ENCODE results near the gene SPRYD4. TPM values are rescaled to one million over a fixed set of nuclear protein-coding genes. Genes with fewer than 3 reads are reported as not detected.
A peak's percentile ranks its signal among the peaks of the same experiment; 100 is the strongest.

The SPRYD4 gene
- total and polyA plus RNA-seq, 2 donors (not counting 1 experiment from before 2014, with no cell fraction given) = 3.7 to 7.4 TPM

GRCh38 chr12:56521209-56521589 is 52.8 kb downstream of the SPRYD4 start:
- H3K4me1 ChIP-seq (ENCODE audit: control insufficient read depth in 2 of 2, insufficient read depth in 2 of 2, low read length in 2 of 2) = peaks cover 12 to 20% of the 10 kb centered on the region in 2 donors
- H2AFZ ChIP-seq (ENCODE audit: insufficient read depth, low read depth, low read length, poor library complexity, severe bottlenecking) = peak overlapping the region; percentile 83
- H3K4me3 ChIP-seq (ENCODE audit: control extremely low read depth in 1 of 5, extremely low read depth in 1 of 5, insufficient read depth in 1 of 5, low read depth in 2 of 5, low read length in 4 of 5) = peak overlapping the region; percentile 41 to 48 (median 41)
- Mint-ChIP-seq H3K27ac (no peak overlapping the region), H3K9me3 (ENCODE audit: insufficient read depth) (no peaks in the 10 kb centered on the region), H3K4me3 (peak overlapping the region; percentile 85), H3K27me3 (peaks cover 4% of the 10 kb centered on the region), H3K4me1 (peaks cover 22% of the 10 kb centered on the region)
- peak overlapping the region; percentile 63 for H3K9ac ChIP-seq (ENCODE audit: low read length)
- no peak for TF ChIP-seq EZH2 (IDR thresholded peaks at IDR 0.05; ENCODE audit: borderline replicate concordance, insufficient read depth, low read depth, low read length, poor library complexity, severe bottlenecking)
- no peak for TF ChIP-seq CTCF (IDR thresholded peaks at IDR 0.05)
- no peaks in the 10 kb centered on the region for H3K27me3 ChIP-seq (replicated peaks in 1 of 4; ENCODE audit: control extremely low read depth in 1 of 4, control insufficient read depth in 3 of 4, insufficient read depth in 4 of 4, low read length in 3 of 4)
- H3K9me3 ChIP-seq (ENCODE audit: control extremely low read depth in 1 of 3, control insufficient read depth in 2 of 3, insufficient read depth in 1 of 3, low read length in 2 of 3) = no peaks in the 10 kb centered on the region
- 100% methylated on average over 1 of the region's 8 CpGs for WGBS (ENCODE audit: insufficient coverage)
- H3K79me2 ChIP-seq (ENCODE audit: control insufficient read depth, insufficient read depth, low read length) = no peaks in the 10 kb centered on the region
- ChIA-PET POLR2A (interaction anchor here (0.6 to 1.2 kb wide), 5 partner anchors 26 to 556 kb away, joined by 3 to 6 read pairs (median 4); partner anchors contain the start of gene IL23A), CTCF (interaction anchor here (0.7 to 3.1 kb wide), 7 partner anchors 7 to 487 kb away, joined by 3 to 15 read pairs (median 5); no protein-coding TSS in a partner anchor)
- peak; percentile 21 for ATAC-seq (ENCODE audit: low read depth)
- DNase-seq = no peak
- intact Hi-C loops (cut with micrococcal nuclease) = loop anchor here (5.0 kb wide), 1 partner anchor 111 kb away; the partner anchor contains the start of gene BAZ2A
- H4K20me1 ChIP-seq (ENCODE audit: control insufficient read depth, insufficient read depth, low read length, poor library complexity, severe bottlenecking) = no peaks in the 10 kb centered on the region
- H3K27ac ChIP-seq (ENCODE audit: low read length in 2 of 2) = no peak overlapping the region
- peak overlapping the region; percentile 66 for H3K4me2 ChIP-seq (replicated peaks; ENCODE audit: low read depth, low read length, poor library complexity, severe bottlenecking)
- no peaks in the 10 kb centered on the region for H3K36me3 ChIP-seq (replicated peaks in 1 of 2; ENCODE audit: control extremely low read depth in 1 of 2, control insufficient read depth in 1 of 2, extremely low read depth in 1 of 2, insufficient read depth in 2 of 2, low read length in 1 of 2)
